Gastroesophageal sphincter (tissue), 3 donors: ENCODE results near the gene HIVEP3.

Experiments used
- POLR2A ChIP-seq, 2 donors: fragments of 450-650 bp; IDR thresholded peaks; one replicate each; pipeline ENCODE4 v1.6.1; 2017; ENCODE audit warnings: antibody characterized with exemption in 2 of 2, mild to moderate bottlenecking in 2 of 2, moderate library complexity in 1 of 2
- POLR2AphosphoS5 ChIP-seq: sonication (generic); formaldehyde crosslinking; IDR thresholded peaks from one replicate; pipeline ENCODE4 v1.6.1; 2017; ENCODE audit warnings: antibody characterized with exemption
- TF ChIP-seq, protein P1 (sequence below), 4 experiments: fragments of 200-600 bp in 2 of 4; fragments of 450-650 bp in 2 of 4; sonication (generic) in 1 of 4; IDR thresholded peaks; one replicate each; pipeline ENCODE4 v1.5.1; 2017 to 2019; ENCODE audit warnings: antibody characterized with exemption in 4 of 4, mild to moderate bottlenecking in 2 of 4, moderate library complexity in 2 of 4

GRCh38 chr1:41844255-41844654 is 74.5 kb downstream of the HIVEP3 start:
- TF ChIP-seq, protein P1, sequence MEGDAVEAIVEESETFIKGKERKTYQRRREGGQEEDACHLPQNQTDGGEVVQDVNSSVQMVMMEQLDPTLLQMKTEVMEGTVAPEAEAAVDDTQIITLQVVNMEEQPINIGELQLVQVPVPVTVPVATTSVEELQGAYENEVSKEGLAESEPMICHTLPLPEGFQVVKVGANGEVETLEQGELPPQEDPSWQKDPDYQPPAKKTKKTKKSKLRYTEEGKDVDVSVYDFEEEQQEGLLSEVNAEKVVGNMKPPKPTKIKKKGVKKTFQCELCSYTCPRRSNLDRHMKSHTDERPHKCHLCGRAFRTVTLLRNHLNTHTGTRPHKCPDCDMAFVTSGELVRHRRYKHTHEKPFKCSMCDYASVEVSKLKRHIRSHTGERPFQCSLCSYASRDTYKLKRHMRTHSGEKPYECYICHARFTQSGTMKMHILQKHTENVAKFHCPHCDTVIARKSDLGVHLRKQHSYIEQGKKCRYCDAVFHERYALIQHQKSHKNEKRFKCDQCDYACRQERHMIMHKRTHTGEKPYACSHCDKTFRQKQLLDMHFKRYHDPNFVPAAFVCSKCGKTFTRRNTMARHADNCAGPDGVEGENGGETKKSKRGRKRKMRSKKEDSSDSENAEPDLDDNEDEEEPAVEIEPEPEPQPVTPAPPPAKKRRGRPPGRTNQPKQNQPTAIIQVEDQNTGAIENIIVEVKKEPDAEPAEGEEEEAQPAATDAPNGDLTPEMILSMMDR (IDR thresholded peaks at IDR 0.05), result no peak
- TF ChIP-seq POLR2AphosphoS5 (no peak), POLR2A (IDR thresholded peaks at IDR 0.05) (no peak)
